H9 (cell line): ENCODE data around the gene NHSL2. TPM values are rescaled to one million over a fixed set of nuclear protein-coding genes. Genes with fewer than 3 reads are reported as not detected.

Source experiments
- DNase-seq: peaks from one replicate; pipeline ENCODE4 v3.0.0-alpha.2; 2017
- H2AFZ ChIP-seq: one replicate; pipeline ENCODE4 v1.6.1; 2013; ENCODE audit warnings: mild to moderate bottlenecking, low read length, control low read depth, moderate library complexity
- H2AK5ac ChIP-seq: 2 replicates; pipeline ENCODE4 v1.6.1; 2013; ENCODE audit warnings: low read length, control low read depth, mixed read lengths; ENCODE audit not compliant: insufficient read length
- H2BK120ac ChIP-seq: one replicate; pipeline ENCODE4 v1.6.1; 2013; ENCODE audit warnings: low read depth, mild to moderate bottlenecking, low read length, control low read depth, inconsistent platforms; ENCODE audit not compliant: poor library complexity, severe bottlenecking
- H2BK12ac ChIP-seq: 2 replicates; pipeline ENCODE4 v1.6.1; 2013; ENCODE audit warnings: low read length, control low read depth, mixed read lengths, low read depth; ENCODE audit not compliant: insufficient read length
- H2BK15ac ChIP-seq: 2 replicates; pipeline ENCODE4 v1.6.1; 2013; ENCODE audit warnings: low read depth, low read length, control low read depth
- H2BK20ac ChIP-seq: one replicate; pipeline ENCODE4 v1.6.1; 2013; ENCODE audit warnings: low read depth, mild to moderate bottlenecking, low read length, control low read depth, inconsistent platforms; ENCODE audit not compliant: poor library complexity, severe bottlenecking
- H2BK5ac ChIP-seq: 2 replicates; pipeline ENCODE4 v1.6.1; 2013; ENCODE audit warnings: low read length, control low read depth, mixed read lengths; ENCODE audit not compliant: insufficient read length
- H3K14ac ChIP-seq: 2 replicates; pipeline ENCODE4 v1.6.1; 2013; ENCODE audit warnings: low read length, control low read depth; ENCODE audit not compliant: insufficient read depth
- H3K18ac ChIP-seq: 2 replicates; pipeline ENCODE4 v1.6.1; 2013; ENCODE audit warnings: low read depth, mild to moderate bottlenecking, mixed read lengths, low read length, control low read depth; ENCODE audit not compliant: insufficient read length
- H3K23ac ChIP-seq: 2 replicates; pipeline ENCODE4 v1.6.1; 2013; ENCODE audit warnings: low read length, control low read depth, mixed read lengths, low read depth; ENCODE audit not compliant: insufficient read length
- H3K23me2 ChIP-seq: 2 replicates; pipeline ENCODE4 v1.6.1; 2013; ENCODE audit warnings: low read depth, mild to moderate bottlenecking, mixed read lengths, low read length, control low read depth; ENCODE audit not compliant: insufficient read length, poor library complexity, severe bottlenecking
- H3K27ac ChIP-seq: 2 replicates; pipeline ENCODE4 v1.5.1; 2013; ENCODE audit warnings: low read length, control low read depth, mixed read lengths, low read depth; ENCODE audit not compliant: insufficient read length
- H3K27me3 ChIP-seq: 2 replicates; pipeline ENCODE4 v1.6.1; 2013; ENCODE audit warnings: low read length, control low read depth, inconsistent platforms; ENCODE audit not compliant: insufficient read depth
- H3K4ac ChIP-seq: 2 replicates; pipeline ENCODE4 v1.6.1; 2013; ENCODE audit warnings: low read depth, mild to moderate bottlenecking, control low read depth, inconsistent platforms, low read length, moderate library complexity
- H3K4me1 ChIP-seq: 2 replicates; pipeline ENCODE4 v1.6.1; 2013; ENCODE audit warnings: low read length, control low read depth, inconsistent platforms; ENCODE audit not compliant: insufficient read depth
- H3K4me2 ChIP-seq: 2 replicates; pipeline ENCODE4 v1.6.1; 2013; ENCODE audit warnings: low read length, control low read depth, mixed read lengths; ENCODE audit not compliant: insufficient read length, insufficient read depth
- H3K56ac ChIP-seq: 2 replicates; pipeline ENCODE4 v1.6.1; 2013; ENCODE audit warnings: low read depth, mild to moderate bottlenecking, mixed read lengths, low read length, control low read depth; ENCODE audit not compliant: insufficient read length
- H3K79me1 ChIP-seq: 2 replicates; pipeline ENCODE4 v1.6.1; 2013; ENCODE audit warnings: low read depth, mild to moderate bottlenecking, moderate library complexity, low read length, control low read depth, inconsistent platforms; ENCODE audit not compliant: insufficient read depth, poor library complexity, severe bottlenecking
- H3K79me2 ChIP-seq: 2 replicates; pipeline ENCODE4 v1.6.1; 2013; ENCODE audit warnings: low read length, control low read depth, inconsistent platforms; ENCODE audit not compliant: insufficient read depth
- H3K9ac ChIP-seq: 2 replicates; pipeline ENCODE4 v1.6.1; 2013; ENCODE audit warnings: low read length, control low read depth, mixed read lengths; ENCODE audit not compliant: insufficient read length; ENCODE audit errors: extremely low read depth
- H3K9me3 ChIP-seq: one replicate; pipeline ENCODE4 v1.6.1; 2013; ENCODE audit warnings: low read depth, low read length, inconsistent platforms; ENCODE audit not compliant: control insufficient read depth
- H3T11ph ChIP-seq: one replicate; pipeline ENCODE4 v1.6.1; 2013; ENCODE audit warnings: mild to moderate bottlenecking, low read length, control low read depth, inconsistent platforms
- H4K20me1 ChIP-seq: one replicate; pipeline ENCODE4 v1.6.1; 2013; ENCODE audit not compliant: control insufficient read depth, insufficient read length, insufficient read depth
- H4K5ac ChIP-seq: 2 replicates; pipeline ENCODE4 v1.6.1; 2013; ENCODE audit warnings: low read depth, mild to moderate bottlenecking, mixed read lengths, low read length, control low read depth; ENCODE audit not compliant: insufficient read length
- H4K8ac ChIP-seq: replicated peaks from 2 replicates; pipeline ENCODE4 v1.6.1; 2013; ENCODE audit warnings: low read length, control low read depth, mixed read lengths, low read depth; ENCODE audit not compliant: insufficient read length
- H4K91ac ChIP-seq: 2 replicates; pipeline ENCODE4 v1.6.1; 2013; ENCODE audit warnings: low read depth, mild to moderate bottlenecking, moderate library complexity, mixed read lengths, low read length, control low read depth; ENCODE audit not compliant: insufficient read length
- H3K27ac Mint-ChIP-seq, 3 experiments: 2 replicates in 2 of 3; 3 replicates in 1 of 3; pipeline ENCODE4 v1.8.0; 2020 to 2021; ENCODE audit warnings: mixed read lengths in 3 of 3, mild to moderate bottlenecking in 1 of 3, moderate library complexity in 1 of 3
- H3K27me3 Mint-ChIP-seq: 2 replicates; pipeline ENCODE4 v1.8.0; 2021; ENCODE audit warnings: low read depth, mild to moderate bottlenecking, moderate library complexity, mixed read lengths
- H3K36me3 Mint-ChIP-seq, 3 experiments: 2 replicates in 2 of 3; 3 replicates in 1 of 3; pipeline ENCODE4 v1.8.0; 2020 to 2021; ENCODE audit warnings: low read depth in 3 of 3, mixed read lengths in 3 of 3; ENCODE audit not compliant: insufficient read depth in 1 of 3
- H3K4me1 Mint-ChIP-seq, 2 experiments: 2 replicates each; pipeline ENCODE4 v1.8.0; 2020; ENCODE audit warnings: mixed read lengths in 2 of 2
- H3K4me3 Mint-ChIP-seq, 2 experiments: 2 replicates in 1 of 2; 3 replicates in 1 of 2; pipeline ENCODE4 v1.8.0; 2020 to 2021; ENCODE audit warnings: mild to moderate bottlenecking in 2 of 2, mixed read lengths in 2 of 2, moderate library complexity in 1 of 2
- H3K9me3 Mint-ChIP-seq, 2 experiments: 2 replicates in 1 of 2; 3 replicates in 1 of 2; pipeline ENCODE4 v1.8.0; 2020; ENCODE audit warnings: mild to moderate bottlenecking in 2 of 2, mixed read lengths in 2 of 2, moderate library complexity in 1 of 2
- WGBS: extraction: QIAGEN DNeasy Blood & Tissue Kit; methylation state at CpG from one replicate; pipeline ENCODE4 v1.1.7; 2013; ENCODE audit warnings: missing lambda C conversion rate, low lambda C conversion rate, mixed read lengths; ENCODE audit not compliant: insufficient read length; ENCODE audit errors: extremely low coverage; 5-methylcytosine and 5-hydroxymethylcytosine counted together
- total RNA-seq: library from RNA; stranded (reverse); gene quantifications from 2 replicates; pipeline ENCODE4 v1.2.1, GENCODE V29; 2021
- TF ChIP-seq, protein P1 (sequence below): fragments of 200-600 bp; sonication (generic); conservative IDR thresholded peaks from 3 replicates; pipeline ENCODE4 v1.8.0; 2021; ENCODE audit warnings: antibody characterized with exemption, mild to moderate bottlenecking

NHSL2 gene
- total RNA-seq, 1 experiment from 2014 or later, result 6.4 TPM

DNA sequence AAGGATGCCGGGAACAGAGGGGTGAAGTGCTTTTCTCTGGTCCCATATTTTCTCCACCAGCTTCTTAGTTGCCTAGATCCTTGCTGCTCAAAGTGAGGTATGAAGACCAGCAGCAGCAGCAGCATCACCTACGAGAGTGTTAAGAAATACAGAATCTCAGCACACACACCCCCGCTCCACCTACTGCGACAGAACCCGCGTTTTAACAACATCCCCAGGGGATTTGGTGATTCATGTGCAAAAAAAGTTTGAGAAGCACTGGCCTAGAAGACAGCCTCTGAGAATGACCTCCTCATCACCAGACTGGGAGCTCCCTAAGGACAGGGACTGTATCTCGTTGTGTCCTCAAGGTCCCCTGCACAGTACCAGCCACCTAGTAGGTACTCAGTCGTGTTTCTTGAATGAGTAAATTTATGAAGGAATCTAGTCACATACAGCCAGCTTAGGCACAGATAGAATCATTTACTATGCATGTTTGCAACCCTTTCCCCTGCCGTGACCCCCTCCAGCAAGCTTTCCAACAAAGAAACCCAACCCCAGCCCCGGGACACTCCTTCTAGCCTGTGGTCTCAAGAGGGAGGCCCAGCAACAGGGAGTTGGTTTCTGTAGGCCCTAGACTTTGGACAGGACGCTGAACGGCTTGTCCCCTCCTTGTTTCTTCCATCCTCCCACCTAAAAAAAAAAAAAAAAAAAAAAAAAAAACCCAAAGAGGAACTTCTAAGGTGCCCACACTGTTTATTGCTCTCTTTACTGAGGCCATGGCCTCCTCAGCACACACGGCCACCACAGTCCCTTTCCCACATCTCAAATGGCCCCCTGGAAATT lies 199.6 kb downstream of the NHSL2 start:
- H2BK20ac ChIP-seq, result no peak overlapping the region
- H4K91ac ChIP-seq, result no peak overlapping the region
- H3K27me3 ChIP-seq, result no peaks in the 10 kb centered on the region
- H3T11ph ChIP-seq, result no peak overlapping the region
- peaks cover 0 to 7% (median 2%) of the 10 kb centered on the region in 3 experiments; a peak in 3 of 7 replicates for H3K36me3 Mint-ChIP-seq
- H3K79me1 ChIP-seq, result no peaks in the 10 kb centered on the region
- H3K27ac Mint-ChIP-seq, result peak overlapping the region in 1 of 3 experiments; percentile 34; a peak in 1 of 7 replicates
- H3K4me3 Mint-ChIP-seq, result 0 out of 5 replicates have a peak overlapping the region, but pooled peaks of 1 of the 2 experiments have one; percentile 20
- no CpG with 5 or more reads among the region's 13 CpGs for WGBS
- no peaks in the 10 kb centered on the region; the same call in none of the 2 replicates for H3K27me3 Mint-ChIP-seq
- H3K9me3 Mint-ChIP-seq, result peaks cover 75 to 76% of the 10 kb centered on the region in 2 experiments
- H3K4me1 Mint-ChIP-seq, result peaks cover 30 to 40% of the 10 kb centered on the region in 2 experiments
- no peaks in the 10 kb centered on the region for H4K20me1 ChIP-seq
- H2AK5ac ChIP-seq, result no peak overlapping the region
- H3K9me3 ChIP-seq, result peaks cover 19% of the 10 kb centered on the region
- no peaks in the 10 kb centered on the region for H3K23me2 ChIP-seq
- no peaks in the 10 kb centered on the region for H3K4me1 ChIP-seq
- H3K56ac ChIP-seq, result no peak overlapping the region
- no peaks in the 10 kb centered on the region for H3K79me2 ChIP-seq
- H3K14ac ChIP-seq, result no peak overlapping the region
- H3K4ac ChIP-seq, result no peak overlapping the region
- no peak overlapping the region for H3K18ac ChIP-seq
- no peak overlapping the region for H2BK12ac ChIP-seq
- no peak overlapping the region for H2BK120ac ChIP-seq
- TF ChIP-seq, protein P1, sequence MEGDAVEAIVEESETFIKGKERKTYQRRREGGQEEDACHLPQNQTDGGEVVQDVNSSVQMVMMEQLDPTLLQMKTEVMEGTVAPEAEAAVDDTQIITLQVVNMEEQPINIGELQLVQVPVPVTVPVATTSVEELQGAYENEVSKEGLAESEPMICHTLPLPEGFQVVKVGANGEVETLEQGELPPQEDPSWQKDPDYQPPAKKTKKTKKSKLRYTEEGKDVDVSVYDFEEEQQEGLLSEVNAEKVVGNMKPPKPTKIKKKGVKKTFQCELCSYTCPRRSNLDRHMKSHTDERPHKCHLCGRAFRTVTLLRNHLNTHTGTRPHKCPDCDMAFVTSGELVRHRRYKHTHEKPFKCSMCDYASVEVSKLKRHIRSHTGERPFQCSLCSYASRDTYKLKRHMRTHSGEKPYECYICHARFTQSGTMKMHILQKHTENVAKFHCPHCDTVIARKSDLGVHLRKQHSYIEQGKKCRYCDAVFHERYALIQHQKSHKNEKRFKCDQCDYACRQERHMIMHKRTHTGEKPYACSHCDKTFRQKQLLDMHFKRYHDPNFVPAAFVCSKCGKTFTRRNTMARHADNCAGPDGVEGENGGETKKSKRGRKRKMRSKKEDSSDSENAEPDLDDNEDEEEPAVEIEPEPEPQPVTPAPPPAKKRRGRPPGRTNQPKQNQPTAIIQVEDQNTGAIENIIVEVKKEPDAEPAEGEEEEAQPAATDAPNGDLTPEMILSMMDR, result no peak
- no peak overlapping the region for H3K9ac ChIP-seq
- no peak overlapping the region for H3K4me2 ChIP-seq
- no peak overlapping the region for H3K27ac ChIP-seq
- no peak overlapping the region for H2BK5ac ChIP-seq
- H2BK15ac ChIP-seq, result no peak overlapping the region
- DNase-seq, result no peak
- no peak overlapping the region for H4K8ac ChIP-seq
- H2AFZ ChIP-seq, result no peak overlapping the region
- no peak overlapping the region for H3K23ac ChIP-seq
- no peak overlapping the region for H4K5ac ChIP-seq
